IPS DF 6.9 (cell line): ENCODE data around the gene PSME1.

Source experiments
- DNase-seq: peaks from one replicate; pipeline ENCODE4 v3.0.0-alpha.2; 2013; ENCODE audit warnings: low read depth, low spot score
- H3K27ac ChIP-seq: one replicate; pipeline ENCODE4 v1.5.1; 2013; ENCODE audit warnings: low read length, control low read depth
- H3K27me3 ChIP-seq: 2 replicates; pipeline ENCODE4 v1.6.1; 2013; ENCODE audit warnings: mild to moderate bottlenecking, low read length; ENCODE audit not compliant: control insufficient read depth, insufficient read depth
- H3K36me3 ChIP-seq: 2 replicates; pipeline ENCODE4 v1.6.1; 2013; ENCODE audit warnings: low read length; ENCODE audit not compliant: control insufficient read depth, insufficient read depth
- H3K4me1 ChIP-seq: 2 replicates; pipeline ENCODE4 v1.6.1; 2013; ENCODE audit warnings: low read length; ENCODE audit not compliant: control insufficient read depth, insufficient read depth
- H3K4me3 ChIP-seq: 2 replicates; pipeline ENCODE4 v1.5.1; 2013; ENCODE audit warnings: mild to moderate bottlenecking, low read length
- H3K9me3 ChIP-seq: 2 replicates; pipeline ENCODE4 v1.6.1; 2013; ENCODE audit warnings: low read length, inconsistent platforms; ENCODE audit not compliant: control insufficient read depth, insufficient read depth
- WGBS: extraction: QIAGEN DNeasy Blood & Tissue Kit; methylation state at CpG from one replicate; pipeline ENCODE4 v1.1.7; 2013; ENCODE audit warnings: mixed read lengths, missing lambda C conversion rate; ENCODE audit not compliant: insufficient read length, insufficient coverage; 5-methylcytosine and 5-hydroxymethylcytosine counted together

PSME1 gene

GRCh38 chr14:24160499-24160849 is 24.5 kb downstream of the PSME1 start:
- Histone ChIP-seq H3K9me3 (no peaks in the 10 kb centered on the region), H3K27me3 (no peaks in the 10 kb centered on the region), H3K27ac (no peak overlapping the region), H3K4me3 (no peak overlapping the region), H3K36me3 (peaks cover 34% of the 10 kb centered on the region), H3K4me1 (no peaks in the 10 kb centered on the region)
- DNase-seq = no peak
- WGBS = no CpG with 5 or more reads among the region's 4 CpGs

GRCh38 chr14:24160850-24161804 is 25.1 kb downstream of the PSME1 start, which contains the start of gene IRF9:
TSS of gene IRF9 (plus strand) at chr14:24161265. CDS start at chr14:24162145, 880 bp downstream.
- no peak within 1 kb of the TSS for H3K27ac ChIP-seq
- H3K4me1 ChIP-seq = no peaks in the 10 kb centered on the region
- H3K27me3 ChIP-seq = no peaks in the 10 kb centered on the region
- H3K4me3 ChIP-seq = 0 out of 2 replicates have a peak within 1 kb of the TSS, but pooled peaks have one; percentile 4
- DNase-seq = peak; percentile 99
- no CpG with 5 or more reads among the region's 12 CpGs for WGBS
- H3K9me3 ChIP-seq = no peaks in the 10 kb centered on the region
- peaks cover 31% of the 10 kb centered on the region for H3K36me3 ChIP-seq

DNA sequence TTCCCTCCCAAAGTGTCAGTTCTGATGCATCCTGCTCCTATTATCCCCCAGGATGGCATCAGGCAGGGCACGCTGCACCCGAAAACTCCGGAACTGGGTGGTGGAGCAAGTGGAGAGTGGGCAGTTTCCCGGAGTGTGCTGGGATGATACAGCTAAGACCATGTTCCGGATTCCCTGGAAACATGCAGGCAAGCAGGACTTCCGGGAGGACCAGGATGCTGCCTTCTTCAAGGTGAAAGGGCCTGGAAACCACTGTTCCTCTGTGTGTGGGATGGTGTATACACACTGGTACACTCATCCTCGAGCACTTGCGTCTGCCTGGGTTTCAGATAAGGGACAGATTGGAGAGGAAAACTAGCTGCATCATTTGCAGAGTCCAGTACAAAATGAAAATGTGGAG is 26.1 kb downstream of the PSME1 start:
- no peaks in the 10 kb centered on the region for H3K9me3 ChIP-seq
- no peak for DNase-seq
- no peaks in the 10 kb centered on the region for H3K27me3 ChIP-seq
- H3K36me3 ChIP-seq = peaks cover 27% of the 10 kb centered on the region
- WGBS = no CpG with 5 or more reads among the region's 8 CpGs
- no peak overlapping the region for H3K27ac ChIP-seq
- no peaks in the 10 kb centered on the region for H3K4me1 ChIP-seq
- H3K4me3 ChIP-seq = no peak overlapping the region

- Histone ChIP-seq H3K9me3 (no peaks in the 10 kb centered on the region), H3K27me3 (no peaks in the 10 kb centered on the region), H3K4me1 (no peaks in the 10 kb centered on the region), H3K4me3 (no peak overlapping the region), H3K36me3 (peaks cover 16% of the 10 kb centered on the region), H3K27ac (no peak overlapping the region)
- no CpG with 5 or more reads among the region's 14 CpGs for WGBS
- DNase-seq = no peak
Observed at GRCh38 chr14:24164518-24164991, 28.6 kb downstream of the PSME1 start.

DNA sequence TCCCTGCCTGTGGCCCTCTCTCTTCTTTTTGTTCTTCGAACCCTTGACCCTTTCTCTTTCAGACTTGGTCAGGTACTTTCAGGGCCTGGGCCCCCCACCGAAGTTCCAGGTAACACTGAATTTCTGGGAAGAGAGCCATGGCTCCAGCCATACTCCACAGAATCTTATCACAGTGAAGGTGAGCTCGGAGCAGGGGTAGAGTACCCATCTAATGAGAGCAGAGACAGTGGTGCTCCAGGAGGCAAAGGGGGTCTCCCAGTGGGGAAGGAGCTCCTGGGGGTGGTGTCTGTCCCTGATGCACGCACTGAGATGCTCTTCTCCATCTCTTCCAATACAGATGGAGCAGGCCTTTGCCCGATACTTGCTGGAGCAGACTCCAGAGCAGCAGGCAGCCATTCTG is 29.8 kb downstream of the PSME1 start:
- Histone ChIP-seq H3K27me3 (no peaks in the 10 kb centered on the region), H3K27ac (no peak overlapping the region), H3K36me3 (peaks cover 12% of the 10 kb centered on the region), H3K4me1 (no peaks in the 10 kb centered on the region), H3K4me3 (no peak overlapping the region), H3K9me3 (no peaks in the 10 kb centered on the region)
- no peak for DNase-seq
- no CpG with 5 or more reads among the region's 5 CpGs for WGBS

DNA sequence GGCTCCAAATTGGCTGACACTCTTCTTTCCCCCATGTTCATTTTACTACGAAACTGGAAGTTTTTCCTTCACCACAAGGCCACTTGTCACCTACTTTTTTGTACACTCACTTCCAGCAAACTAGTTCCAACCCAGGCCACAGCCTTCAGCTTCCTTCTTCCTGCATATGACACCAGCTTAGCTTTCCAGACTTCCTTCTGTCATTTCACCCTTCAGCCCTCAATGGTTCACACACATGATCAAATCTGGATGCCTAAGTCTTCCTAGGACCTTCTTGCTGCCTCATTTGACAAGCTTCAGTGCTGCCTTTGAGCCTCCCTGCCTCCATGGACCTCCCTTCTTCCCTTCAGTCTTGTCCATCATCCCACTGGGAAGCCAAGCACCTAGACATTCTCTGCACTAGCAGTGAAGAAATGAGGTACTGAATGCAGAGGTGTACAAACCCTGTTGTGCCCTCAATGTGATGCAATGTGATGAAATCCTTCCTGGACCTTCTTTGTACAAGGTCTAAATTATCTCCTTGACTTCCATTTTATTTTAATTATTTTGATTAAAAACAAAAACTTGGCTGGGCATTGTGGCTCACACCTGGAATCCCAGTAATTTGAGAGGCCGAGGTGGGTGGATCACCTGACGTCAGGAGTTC is 31.6 kb downstream of the PSME1 start:
- Histone ChIP-seq H3K4me3 (no peak overlapping the region), H3K27ac (no peak overlapping the region), H3K36me3 (peaks cover 12% of the 10 kb centered on the region), H3K4me1 (peaks cover 4% of the 10 kb centered on the region; the same call in 1 of the 2 replicates), H3K27me3 (no peaks in the 10 kb centered on the region), H3K9me3 (no peaks in the 10 kb centered on the region)
- DNase-seq = no peak
- no CpG with 5 or more reads among the region's 3 CpGs for WGBS

DNA sequence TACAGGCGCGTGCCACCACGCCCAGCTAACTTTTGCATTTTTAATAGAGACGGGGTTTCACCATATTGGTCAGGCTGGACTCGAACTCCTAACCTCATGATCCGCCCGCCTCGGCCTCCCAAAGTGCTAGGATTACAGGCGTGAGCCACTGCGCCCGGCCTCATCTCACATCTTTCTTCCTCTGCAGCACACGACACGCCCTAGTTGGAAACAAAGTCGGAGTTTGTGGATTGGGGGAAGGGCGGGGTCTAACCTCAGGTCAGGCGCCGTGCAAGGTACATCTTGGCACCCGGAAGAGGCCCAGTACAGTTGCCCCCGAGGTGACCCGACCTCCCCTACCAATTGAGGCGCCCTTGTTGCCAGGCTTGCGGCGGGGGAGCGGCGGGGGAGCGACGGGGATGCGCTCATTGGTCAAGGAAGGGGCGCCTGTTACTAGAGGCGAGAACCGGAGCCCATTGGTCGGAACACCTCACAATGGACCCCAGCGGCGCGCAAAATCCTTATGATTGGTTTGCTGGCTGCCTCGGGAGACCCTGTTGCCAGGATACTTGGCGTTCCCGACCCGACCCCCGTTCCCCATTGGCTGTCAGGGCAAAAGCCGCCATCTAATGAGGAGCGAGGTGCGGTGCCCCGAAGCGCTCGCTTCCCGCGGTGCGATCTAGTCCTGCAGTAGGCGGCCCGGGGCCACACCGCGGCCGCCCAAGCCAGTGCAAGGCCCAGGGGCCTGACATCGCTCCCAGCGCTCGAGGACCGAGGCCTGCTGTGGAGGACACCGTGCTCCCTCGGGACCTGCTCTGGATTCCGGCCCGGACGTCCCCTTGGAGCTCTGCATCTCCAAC is 35.6 kb downstream of the PSME1 start, which contains the start of gene REC8:
Gene REC8, plus strand, starts transcription at position 659 of the 839 bp plus-strand sequence. CDS start 473 bp downstream, outside the sequence.
- Histone ChIP-seq H3K27me3 (no peaks in the 10 kb centered on the region), H3K27ac (no peak within 1 kb of the TSS), H3K4me3 (peak within 1 kb of the TSS; percentile 42; the same call in 1 of the 2 replicates), H3K9me3 (no peaks in the 10 kb centered on the region), H3K36me3 (no peaks in the 10 kb centered on the region), H3K4me1 (peaks cover 4% of the 10 kb centered on the region; the same call in 1 of the 2 replicates)
- peak; percentile 97 for DNase-seq
- WGBS = no CpG with 5 or more reads among the region's 63 CpGs

DNA sequence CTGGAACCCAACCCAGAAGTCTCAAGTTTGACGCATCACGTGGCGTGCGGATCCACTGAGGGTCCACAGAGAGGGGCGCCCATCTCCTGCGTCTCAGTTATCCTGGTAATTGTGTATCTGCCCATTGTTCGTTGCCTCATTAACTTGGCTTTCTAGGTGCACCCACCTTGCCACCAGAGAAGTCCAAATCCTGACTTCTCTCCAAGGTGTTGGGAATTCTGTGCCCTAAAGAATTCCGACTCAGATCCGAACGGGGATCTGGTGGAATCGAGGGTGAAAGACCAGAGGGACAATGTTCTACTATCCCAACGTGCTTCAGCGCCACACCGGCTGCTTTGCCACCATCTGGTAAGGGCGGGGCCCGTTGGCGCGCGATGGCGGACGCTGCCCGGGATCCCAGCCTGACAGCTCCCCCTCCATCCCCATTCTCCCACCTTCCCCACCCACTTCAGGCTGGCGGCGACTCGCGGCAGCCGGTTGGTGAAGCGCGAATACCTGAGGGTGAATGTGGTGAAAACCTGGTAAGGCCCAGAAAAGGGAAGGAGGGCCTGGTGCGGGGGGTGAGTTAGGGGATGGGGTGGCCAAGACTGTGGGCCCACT is 36.4 kb downstream of the PSME1 start:
- Histone ChIP-seq H3K9me3 (no peaks in the 10 kb centered on the region), H3K27ac (no peak overlapping the region), H3K27me3 (no peaks in the 10 kb centered on the region), H3K4me1 (peaks cover 4% of the 10 kb centered on the region; the same call in 1 of the 2 replicates), H3K36me3 (no peaks in the 10 kb centered on the region; the same call in 1 of the 2 replicates), H3K4me3 (peak overlapping the region; percentile 42; the same call in 1 of the 2 replicates)
- no CpG with 5 or more reads among the region's 30 CpGs for WGBS
- no peak for DNase-seq

- WGBS = no CpG with 5 or more reads among the region's 20 CpGs
- Histone ChIP-seq H3K27ac (no peak overlapping the region), H3K4me3 (no peak overlapping the region), H3K9me3 (no peaks in the 10 kb centered on the region), H3K27me3 (no peaks in the 10 kb centered on the region), H3K36me3 (peaks cover 3% of the 10 kb centered on the region; the same call in 1 of the 2 replicates), H3K4me1 (peaks cover 4% of the 10 kb centered on the region; the same call in 1 of the 2 replicates)
- DNase-seq = no peak
Observed at GRCh38 chr14:24172871-24173281, 36.9 kb downstream of the PSME1 start.
